ENCODE measurements around the gene COL27A1.

The COL27A1 gene

DNA sequence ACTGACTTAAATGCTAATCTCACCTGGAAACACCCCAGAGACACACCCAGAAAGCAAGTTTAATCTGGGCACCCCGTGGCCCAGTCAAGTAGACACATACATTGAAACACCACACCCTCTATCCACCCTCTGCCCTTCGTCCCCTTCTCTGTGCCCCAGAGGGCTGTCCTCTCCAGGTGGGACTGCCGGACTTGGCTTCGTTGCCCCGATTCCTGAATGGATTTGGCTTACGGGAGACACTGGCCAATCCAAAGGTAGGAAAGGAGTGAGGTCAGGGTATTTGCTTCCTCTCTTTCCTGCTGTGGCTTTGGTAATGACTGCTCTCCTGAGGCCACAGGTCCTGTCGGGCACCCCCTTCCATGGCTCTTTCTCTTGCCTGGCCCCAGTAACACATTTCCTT, 25.2 kb upstream of the COL27A1 start:
- TF ChIP-seq SIN3A (IDR thresholded peaks at IDR 0.05; ENCODE audit: borderline replicate concordance, insufficient read depth, low read length) = no peak
- TF ChIP-seq, protein P1, sequence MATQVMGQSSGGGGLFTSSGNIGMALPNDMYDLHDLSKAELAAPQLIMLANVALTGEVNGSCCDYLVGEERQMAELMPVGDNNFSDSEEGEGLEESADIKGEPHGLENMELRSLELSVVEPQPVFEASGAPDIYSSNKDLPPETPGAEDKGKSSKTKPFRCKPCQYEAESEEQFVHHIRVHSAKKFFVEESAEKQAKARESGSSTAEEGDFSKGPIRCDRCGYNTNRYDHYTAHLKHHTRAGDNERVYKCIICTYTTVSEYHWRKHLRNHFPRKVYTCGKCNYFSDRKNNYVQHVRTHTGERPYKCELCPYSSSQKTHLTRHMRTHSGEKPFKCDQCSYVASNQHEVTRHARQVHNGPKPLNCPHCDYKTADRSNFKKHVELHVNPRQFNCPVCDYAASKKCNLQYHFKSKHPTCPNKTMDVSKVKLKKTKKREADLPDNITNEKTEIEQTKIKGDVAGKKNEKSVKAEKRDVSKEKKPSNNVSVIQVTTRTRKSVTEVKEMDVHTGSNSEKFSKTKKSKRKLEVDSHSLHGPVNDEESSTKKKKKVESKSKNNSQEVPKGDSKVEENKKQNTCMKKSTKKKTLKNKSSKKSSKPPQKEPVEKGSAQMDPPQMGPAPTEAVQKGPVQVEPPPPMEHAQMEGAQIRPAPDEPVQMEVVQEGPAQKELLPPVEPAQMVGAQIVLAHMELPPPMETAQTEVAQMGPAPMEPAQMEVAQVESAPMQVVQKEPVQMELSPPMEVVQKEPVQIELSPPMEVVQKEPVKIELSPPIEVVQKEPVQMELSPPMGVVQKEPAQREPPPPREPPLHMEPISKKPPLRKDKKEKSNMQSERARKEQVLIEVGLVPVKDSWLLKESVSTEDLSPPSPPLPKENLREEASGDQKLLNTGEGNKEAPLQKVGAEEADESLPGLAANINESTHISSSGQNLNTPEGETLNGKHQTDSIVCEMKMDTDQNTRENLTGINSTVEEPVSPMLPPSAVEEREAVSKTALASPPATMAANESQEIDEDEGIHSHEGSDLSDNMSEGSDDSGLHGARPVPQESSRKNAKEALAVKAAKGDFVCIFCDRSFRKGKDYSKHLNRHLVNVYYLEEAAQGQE (IDR thresholded peaks at IDR 0.05; ENCODE audit: insufficient read depth in 1 of 2, low read depth in 2 of 2, low read length in 2 of 2) = no peak

DNA sequence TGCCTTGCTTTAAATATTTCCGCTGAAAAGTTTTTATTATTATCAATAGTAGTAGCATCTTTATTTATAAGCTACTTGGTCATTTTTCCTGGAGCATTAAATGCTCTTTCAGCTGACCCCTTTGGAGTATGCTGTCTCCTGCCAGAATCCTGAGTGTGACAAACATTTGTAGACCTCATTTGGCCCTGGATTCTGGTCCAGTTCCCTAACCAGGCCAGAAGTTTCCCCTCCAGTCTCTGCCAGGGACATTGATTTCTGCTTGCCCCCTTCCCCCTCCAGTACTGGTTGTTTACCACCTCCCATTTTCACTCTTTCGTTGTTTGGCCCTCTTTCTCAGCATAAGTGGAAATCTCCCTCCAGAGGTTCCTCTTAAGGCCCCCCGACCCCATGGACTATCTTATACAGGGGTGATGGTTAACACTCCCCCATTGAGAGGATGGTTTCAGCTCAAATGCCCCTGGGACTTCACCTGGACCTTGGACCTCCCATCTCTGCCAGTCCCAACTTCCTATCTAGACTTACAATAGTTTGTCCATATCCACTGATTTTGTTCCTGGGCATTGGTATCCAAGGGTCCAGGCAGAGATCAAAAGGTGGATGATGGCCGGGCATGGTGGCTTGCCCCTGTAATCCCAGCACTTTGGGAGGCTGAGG, 24.6 kb upstream of the COL27A1 start:
- TF ChIP-seq SIN3A (IDR thresholded peaks at IDR 0.05; ENCODE audit: borderline replicate concordance, insufficient read depth, low read length) = no peak
- no peak for TF ChIP-seq TAF1 (IDR thresholded peaks at IDR 0.05; ENCODE audit: borderline replicate concordance, insufficient read depth, low read length)
- TF ChIP-seq POLR2AphosphoS5 (IDR thresholded peaks at IDR 0.05; ENCODE audit: low read depth, low read length) = no peak
- TF ChIP-seq, protein P1 (IDR thresholded peaks at IDR 0.05; ENCODE audit: insufficient read depth in 1 of 2, low read depth in 2 of 2, low read length in 2 of 2) = no peak
- TF ChIP-seq FOXP2 (optimal IDR thresholded peaks at IDR 0.05; ENCODE audit: borderline replicate concordance, extremely low read depth, extremely low read length, insufficient read depth) = no peak

DNA sequence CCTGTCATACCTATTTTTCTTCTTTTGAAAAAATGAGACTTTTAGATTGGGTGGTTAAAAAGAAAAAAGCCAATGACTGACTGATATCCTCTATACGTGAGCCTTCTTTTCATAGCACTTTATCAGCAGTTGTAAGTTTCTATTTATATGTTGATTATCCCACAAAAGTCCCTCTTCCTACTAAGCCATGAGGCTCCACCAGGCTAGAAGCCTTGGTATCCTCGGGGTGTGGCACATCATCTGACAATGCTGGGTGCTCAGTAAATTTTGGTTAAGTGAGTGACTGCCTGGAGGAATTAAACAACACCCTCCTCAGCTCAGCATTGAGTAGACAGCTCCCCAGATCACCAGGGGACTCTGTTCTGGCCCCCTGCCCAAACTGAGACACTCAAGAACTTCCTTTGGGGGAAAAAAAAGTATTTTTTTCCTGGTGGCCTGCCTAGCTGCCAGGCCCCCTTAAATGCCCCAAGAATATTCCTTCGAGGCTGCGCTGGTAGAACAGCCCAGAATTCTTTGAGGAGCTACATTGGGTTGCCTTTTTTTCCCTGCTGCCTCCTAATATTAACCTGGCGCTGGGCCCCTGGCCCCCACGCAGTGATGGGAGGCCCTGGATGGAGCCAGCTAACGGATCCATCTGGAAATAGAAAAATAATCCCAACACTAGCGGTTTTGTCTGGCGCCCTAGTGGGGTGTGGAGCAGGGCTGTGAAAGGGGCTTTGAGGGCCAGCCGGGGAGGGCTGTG, 23.4 kb upstream of the COL27A1 start:
- TF ChIP-seq TAF1 (IDR thresholded peaks at IDR 0.05; ENCODE audit: borderline replicate concordance, insufficient read depth, low read length) (no peak), FOXP2 (optimal IDR thresholded peaks at IDR 0.05; ENCODE audit: borderline replicate concordance, extremely low read depth, extremely low read length, insufficient read depth) (no peak), POLR2AphosphoS5 (IDR thresholded peaks at IDR 0.05; ENCODE audit: low read depth, low read length) (no peak), SIN3A (IDR thresholded peaks at IDR 0.05; ENCODE audit: borderline replicate concordance, insufficient read depth, low read length) (no peak)
- TF ChIP-seq, protein P1 (IDR thresholded peaks at IDR 0.05; ENCODE audit: insufficient read depth in 1 of 2, low read depth in 2 of 2, low read length in 2 of 2) = no peak

DNA sequence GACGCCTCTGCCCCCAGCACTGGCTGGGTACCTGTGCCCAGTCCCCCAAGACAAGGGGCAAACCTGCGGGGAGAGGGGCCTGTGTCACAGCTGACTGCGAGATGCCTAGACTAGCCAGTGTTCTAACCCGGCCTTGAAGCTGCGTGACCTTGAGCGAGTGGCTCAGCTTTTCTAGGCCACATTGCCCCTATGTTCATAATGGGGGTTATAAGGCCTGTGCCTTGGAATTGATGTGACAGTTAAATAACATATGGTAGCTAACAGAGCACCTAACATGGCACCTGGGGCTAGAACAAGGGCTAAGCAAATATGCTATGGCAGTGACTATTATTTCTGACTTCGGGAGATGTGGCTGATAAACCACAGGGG, 22.8 kb upstream of the COL27A1 start:
- TF ChIP-seq FOXP2 (optimal IDR thresholded peaks at IDR 0.05; ENCODE audit: borderline replicate concordance, extremely low read depth, extremely low read length, insufficient read depth) = no peak
- TF ChIP-seq, protein P1 (IDR thresholded peaks at IDR 0.05; ENCODE audit: insufficient read depth in 1 of 2, low read depth in 2 of 2, low read length in 2 of 2) = no peak
- no peak for TF ChIP-seq SIN3A (IDR thresholded peaks at IDR 0.05; ENCODE audit: borderline replicate concordance, insufficient read depth, low read length)
- no peak for TF ChIP-seq POLR2AphosphoS5 (IDR thresholded peaks at IDR 0.05; ENCODE audit: low read depth, low read length)
- no peak for TF ChIP-seq TAF1 (IDR thresholded peaks at IDR 0.05; ENCODE audit: borderline replicate concordance, insufficient read depth, low read length)
